GM08714 (cell line): ENCODE results near the gene LEMD3.

Source experiments
- H3K4me3 ChIP-seq: fragments of 200-500 bp; sonication (Bioruptor generic); 2 replicates; pipeline ENCODE4 v1.5.1; 2014; ENCODE audit warnings: mild to moderate bottlenecking, low read length, inconsistent platforms
- ZNF274 ChIP-seq: IDR thresholded peaks from 2 replicates; pipeline ENCODE4 v1.6.1; 2012; ENCODE audit warnings: mild to moderate bottlenecking, low read depth, low read length

Gene LEMD3

DNA sequence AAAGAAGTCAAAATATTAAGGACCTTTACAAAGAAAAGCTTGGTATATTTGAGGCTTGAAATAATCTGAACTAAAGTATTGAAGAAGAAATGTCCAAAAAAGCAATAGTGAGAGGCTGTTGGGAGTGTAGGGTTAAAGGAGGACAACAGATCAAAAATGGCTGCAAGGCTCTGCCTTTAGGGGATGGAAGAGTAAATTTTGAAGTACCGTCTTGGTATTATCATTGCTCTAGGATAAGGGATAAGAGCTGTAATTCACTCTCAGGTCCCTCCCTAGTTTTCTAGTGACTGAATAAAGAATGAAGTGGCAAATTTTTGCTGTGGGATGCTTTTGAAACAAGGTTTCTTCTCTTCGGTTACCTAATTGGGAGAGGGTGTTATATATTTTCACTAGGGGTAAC, 38.7 kb downstream of the LEMD3 start:
- TF ChIP-seq ZNF274, result no peak
- H3K4me3 ChIP-seq, result no peak overlapping the region

- no peak for TF ChIP-seq ZNF274
- no peak overlapping the region for H3K4me3 ChIP-seq
Measured at GRCh38 chr12:65208964-65209654, 39.7 kb downstream of the LEMD3 start.

GRCh38 chr12:65209655-65210043, 40.3 kb downstream of the LEMD3 start:
- no peak for TF ChIP-seq ZNF274
- H3K4me3 ChIP-seq, result no peak overlapping the region

GRCh38 chr12:65217086-65217485, 47.7 kb downstream of the LEMD3 start:
- H3K4me3 ChIP-seq, result no peak overlapping the region
- TF ChIP-seq ZNF274, result no peak

DNA sequence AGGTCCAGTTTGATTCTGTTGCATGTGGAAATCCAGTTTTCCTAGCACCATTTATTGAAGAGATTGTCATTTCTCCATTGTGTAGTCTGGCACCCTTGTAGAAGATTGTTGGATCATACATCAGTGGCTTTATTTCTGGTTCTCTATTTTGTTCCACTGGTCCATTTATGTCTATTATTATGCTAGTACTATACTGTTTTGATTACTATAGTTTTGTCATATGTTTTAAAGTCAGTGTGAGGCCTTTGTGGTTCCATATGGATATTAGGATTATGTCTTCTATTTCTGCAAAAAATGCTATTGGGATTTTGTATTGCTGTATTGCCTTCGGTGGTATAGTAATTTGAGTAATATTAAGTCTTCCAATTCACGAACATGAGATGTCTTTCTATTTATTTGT, 51.4 kb downstream of the LEMD3 start:
- TF ChIP-seq ZNF274, result no peak
- no peak overlapping the region for H3K4me3 ChIP-seq

DNA sequence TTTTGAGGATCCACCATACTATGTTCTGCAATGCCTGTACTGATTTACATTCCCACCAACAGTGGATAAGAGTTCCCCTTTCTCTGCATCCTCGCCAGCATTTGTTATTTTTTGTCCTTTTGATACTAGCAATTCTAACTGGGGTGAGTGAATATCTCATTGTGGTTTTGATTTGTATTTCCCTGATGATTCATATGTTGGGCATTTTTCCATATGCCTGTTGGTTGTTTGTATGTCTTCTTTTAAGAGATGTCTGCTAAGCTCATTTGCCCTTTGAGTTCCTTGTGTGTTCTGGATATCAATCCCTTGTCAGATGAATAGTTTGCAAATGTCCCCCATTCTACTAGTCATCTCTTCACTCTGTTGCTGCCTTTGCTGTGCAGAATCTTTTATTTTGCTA, 60.1 kb downstream of the LEMD3 start:
- H3K4me3 ChIP-seq, result no peak overlapping the region
- TF ChIP-seq ZNF274, result no peak

DNA sequence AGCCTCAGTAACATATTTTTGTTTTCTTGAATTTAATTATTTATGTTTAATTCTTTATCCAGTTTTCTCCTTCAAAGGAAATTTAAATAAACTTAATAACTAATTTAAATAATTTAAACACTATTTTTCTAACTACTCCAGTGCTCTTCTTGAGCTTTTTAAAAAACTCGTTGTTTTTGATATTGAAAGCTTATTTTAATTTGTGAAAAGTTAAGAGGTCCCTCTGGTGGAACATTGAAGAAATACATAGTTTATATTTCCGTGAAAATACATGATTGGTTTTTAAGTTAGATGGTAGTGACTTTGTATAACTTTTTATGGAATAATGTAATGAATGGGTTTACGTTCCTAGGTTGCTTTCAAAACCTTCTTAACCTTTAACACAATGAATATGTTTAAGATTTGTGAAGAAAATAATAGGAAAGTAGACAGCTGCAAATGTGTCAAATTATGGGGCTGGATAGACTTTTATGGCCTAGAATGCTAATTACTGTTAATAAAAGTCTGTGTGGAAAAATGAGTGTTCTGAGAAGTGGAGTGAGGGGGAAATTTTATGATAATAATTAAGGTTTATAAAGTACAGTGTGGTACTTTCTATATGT, 63.2 kb downstream of the LEMD3 start:
- no peak for TF ChIP-seq ZNF274
- H3K4me3 ChIP-seq, result no peak overlapping the region

GRCh38 chr12:65237153-65237552, 67.8 kb downstream of the LEMD3 start:
- TF ChIP-seq ZNF274, result no peak
- H3K4me3 ChIP-seq, result no peak overlapping the region

GRCh38 chr12:65238609-65239008, 69.2 kb downstream of the LEMD3 start:
- no peak for TF ChIP-seq ZNF274

GRCh38 chr12:65248656-65249633, 79.6 kb downstream of the LEMD3 start:
- TF ChIP-seq ZNF274, result no peak
- H3K4me3 ChIP-seq, result no peak overlapping the region

More at GRCh38 chr12:65238609-65239008, 69.2 kb downstream of the LEMD3 start:
- H3K4me3 ChIP-seq, result no peak overlapping the region

- TF ChIP-seq ZNF274, result no peak
- no peak overlapping the region for H3K4me3 ChIP-seq
Measured at GRCh38 chr12:65252515-65252914, 83.1 kb downstream of the LEMD3 start.

- TF ChIP-seq ZNF274, result no peak
- H3K4me3 ChIP-seq, result no peak overlapping the region
Measured at GRCh38 chr12:65257986-65258385, 88.6 kb downstream of the LEMD3 start.

GRCh38 chr12:65259501-65259900, 90.1 kb downstream of the LEMD3 start:
- no peak for TF ChIP-seq ZNF274
- H3K4me3 ChIP-seq, result no peak overlapping the region

DNA sequence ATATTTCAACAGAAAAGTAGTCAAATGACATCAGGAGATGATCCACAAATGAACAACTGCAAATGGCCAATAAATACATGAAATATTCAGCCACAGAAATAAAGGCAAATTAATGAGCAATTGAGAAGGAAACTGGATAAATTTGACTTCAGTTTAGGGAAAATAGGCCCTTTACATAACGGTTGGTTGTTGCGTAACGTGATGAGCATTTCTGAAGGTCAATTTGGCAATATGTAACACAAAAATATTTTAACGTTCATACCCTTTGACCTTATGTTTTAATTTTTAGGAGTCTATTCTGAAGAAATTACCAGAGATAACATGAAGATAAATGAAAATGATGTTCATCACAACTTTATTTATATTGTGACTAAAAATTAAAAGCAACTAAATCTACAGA, 94.4 kb downstream of the LEMD3 start:
- no peak overlapping the region for H3K4me3 ChIP-seq
- no peak for TF ChIP-seq ZNF274

GRCh38 chr12:65266408-65266807, 97.0 kb downstream of the LEMD3 start:
- no peak for TF ChIP-seq ZNF274
- no peak overlapping the region for H3K4me3 ChIP-seq
